ENCODE results near the gene HMGXB4. TPM values are rescaled to one million over a fixed set of nuclear protein-coding genes. Genes with fewer than 3 reads are reported as not detected.

The HMGXB4 gene
- total and polyA plus RNA-seq, 9 of the 15 experiments (the other 6 are each of a cell fraction or from before 2014, with no cell fraction given), result 9.9 to 31.4 (median 24.8) TPM

GRCh38 chr22:35219012-35219411 is 38.3 kb upstream of the HMGXB4 start (continued):
- TF ChIP-seq, protein P1, sequence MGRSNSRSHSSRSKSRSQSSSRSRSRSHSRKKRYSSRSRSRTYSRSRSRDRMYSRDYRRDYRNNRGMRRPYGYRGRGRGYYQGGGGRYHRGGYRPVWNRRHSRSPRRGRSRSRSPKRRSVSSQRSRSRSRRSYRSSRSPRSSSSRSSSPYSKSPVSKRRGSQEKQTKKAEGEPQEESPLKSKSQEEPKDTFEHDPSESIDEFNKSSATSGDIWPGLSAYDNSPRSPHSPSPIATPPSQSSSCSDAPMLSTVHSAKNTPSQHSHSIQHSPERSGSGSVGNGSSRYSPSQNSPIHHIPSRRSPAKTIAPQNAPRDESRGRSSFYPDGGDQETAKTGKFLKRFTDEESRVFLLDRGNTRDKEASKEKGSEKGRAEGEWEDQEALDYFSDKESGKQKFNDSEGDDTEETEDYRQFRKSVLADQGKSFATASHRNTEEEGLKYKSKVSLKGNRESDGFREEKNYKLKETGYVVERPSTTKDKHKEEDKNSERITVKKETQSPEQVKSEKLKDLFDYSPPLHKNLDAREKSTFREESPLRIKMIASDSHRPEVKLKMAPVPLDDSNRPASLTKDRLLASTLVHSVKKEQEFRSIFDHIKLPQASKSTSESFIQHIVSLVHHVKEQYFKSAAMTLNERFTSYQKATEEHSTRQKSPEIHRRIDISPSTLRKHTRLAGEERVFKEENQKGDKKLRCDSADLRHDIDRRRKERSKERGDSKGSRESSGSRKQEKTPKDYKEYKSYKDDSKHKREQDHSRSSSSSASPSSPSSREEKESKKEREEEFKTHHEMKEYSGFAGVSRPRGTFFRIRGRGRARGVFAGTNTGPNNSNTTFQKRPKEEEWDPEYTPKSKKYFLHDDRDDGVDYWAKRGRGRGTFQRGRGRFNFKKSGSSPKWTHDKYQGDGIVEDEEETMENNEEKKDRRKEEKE (IDR thresholded peaks at IDR 0.05; ENCODE audit: borderline replicate concordance in 1 of 2, control insufficient read depth in 1 of 2, low read depth in 2 of 2, low read length in 1 of 2), result no peak
- TF ChIP-seq MEF2D (tag; conservative IDR thresholded peaks at IDR 0.05; ENCODE audit: low read depth) (no peak), DPF2 (IDR thresholded peaks at IDR 0.05) (peak; percentile 73), SRSF9 (IDR thresholded peaks at IDR 0.05; ENCODE audit: borderline replicate concordance, low read depth, low read length) (no peak), JUNB (CRISPR knock-in tag; conservative IDR thresholded peaks at IDR 0.05) (no peak), RBM25 (IDR thresholded peaks at IDR 0.05; ENCODE audit: low read depth, low read length, severe bottlenecking) (no peak), RBM14 (IDR thresholded peaks at IDR 0.05; ENCODE audit: borderline replicate concordance, insufficient read depth, low read depth, low read length) (no peak), SIX5 (IDR thresholded peaks at IDR 0.05; ENCODE audit: borderline replicate concordance in 1 of 2, insufficient read depth in 1 of 2, low read depth in 1 of 2, low read length in 2 of 2) (no peak), ESRRA (IDR thresholded peaks at IDR 0.05; ENCODE audit: borderline replicate concordance, low read depth) (peak; percentile 59; the same call in 1 of the 2 replicates), CGGBP1 (CRISPR knock-in tag; IDR thresholded peaks at IDR 0.05) (no peak), NFIX (CRISPR knock-in tag; IDR thresholded peaks at IDR 0.05; ENCODE audit: low read depth) (no peak), ZNF354B (CRISPR knock-in tag; IDR thresholded peaks at IDR 0.05) (no peak), KLF16 (IDR thresholded peaks at IDR 0.05) (no peak), MTF1 (CRISPR knock-in tag; IDR thresholded peaks at IDR 0.05; ENCODE audit: borderline replicate concordance) (no peak), NFE2 (IDR thresholded peaks at IDR 0.05; ENCODE audit: low read depth) (peak; percentile 90), ZNF24 (IDR thresholded peaks at IDR 0.05) (no peak), ARID1B (IDR thresholded peaks at IDR 0.05) (peak; percentile 75), PRPF4 (IDR thresholded peaks at IDR 0.05; ENCODE audit: insufficient read depth, low read depth, low read length, poor library complexity, severe bottlenecking) (no peak), BRD4 (IDR thresholded peaks at IDR 0.05) (no peak), FOXK1 (CRISPR knock-in tag; IDR thresholded peaks at IDR 0.05; ENCODE audit: borderline replicate concordance) (no peak), XRCC5 (IDR thresholded peaks at IDR 0.05; ENCODE audit: low read depth, low read length) (no peak)
- TF ChIP-seq, protein P2, sequence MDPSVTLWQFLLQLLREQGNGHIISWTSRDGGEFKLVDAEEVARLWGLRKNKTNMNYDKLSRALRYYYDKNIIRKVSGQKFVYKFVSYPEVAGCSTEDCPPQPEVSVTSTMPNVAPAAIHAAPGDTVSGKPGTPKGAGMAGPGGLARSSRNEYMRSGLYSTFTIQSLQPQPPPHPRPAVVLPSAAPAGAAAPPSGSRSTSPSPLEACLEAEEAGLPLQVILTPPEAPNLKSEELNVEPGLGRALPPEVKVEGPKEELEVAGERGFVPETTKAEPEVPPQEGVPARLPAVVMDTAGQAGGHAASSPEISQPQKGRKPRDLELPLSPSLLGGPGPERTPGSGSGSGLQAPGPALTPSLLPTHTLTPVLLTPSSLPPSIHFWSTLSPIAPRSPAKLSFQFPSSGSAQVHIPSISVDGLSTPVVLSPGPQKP (CRISPR knock-in tag; IDR thresholded peaks at IDR 0.05), result no peak
